Parathyroid adenoma (tissue), 2 donors: ENCODE measurements around the gene MYG1.

Experiments used
- H2AFZ ChIP-seq: fragments of 300-600 bp; sonication (generic); one replicate; pipeline ENCODE4 v1.7.0; 2017; ENCODE audit warnings: antibody characterized with exemption, mild to moderate bottlenecking
- H3K27ac ChIP-seq: fragments of 300-600 bp; sonication (generic); one replicate; pipeline ENCODE4 v1.7.0; 2017
- H3K27me3 ChIP-seq: fragments of 300-600 bp; sonication (generic); one replicate; pipeline ENCODE4 v1.7.0; 2017; ENCODE audit warnings: low read length; ENCODE audit not compliant: control insufficient read depth, insufficient read depth
- H3K36me3 ChIP-seq: fragments of 300-600 bp; sonication (generic); one replicate; pipeline ENCODE4 v1.7.0; 2017; ENCODE audit warnings: low read length; ENCODE audit not compliant: control insufficient read depth, insufficient read depth
- H3K4me1 ChIP-seq: fragments of 300-600 bp; sonication (generic); one replicate; pipeline ENCODE4 v1.7.0; 2017; ENCODE audit warnings: control low read depth
- H3K4me2 ChIP-seq: fragments of 300-600 bp; sonication (generic); one replicate; pipeline ENCODE4 v1.7.0; 2017; ENCODE audit warnings: low read length
- H3K4me3 ChIP-seq: fragments of 300-600 bp; sonication (generic); one replicate; pipeline ENCODE4 v1.7.0; 2017; ENCODE audit warnings: low read depth, low read length
- H3K79me2 ChIP-seq: fragments of 300-600 bp; sonication (generic); one replicate; pipeline ENCODE4 v1.7.0; 2017; ENCODE audit warnings: control low read depth
- H3K9ac ChIP-seq: fragments of 300-600 bp; sonication (generic); one replicate; pipeline ENCODE4 v1.7.0; 2017; ENCODE audit warnings: mild to moderate bottlenecking
- H3K9me3 ChIP-seq: fragments of 300-600 bp; sonication (generic); one replicate; pipeline ENCODE4 v1.7.0; 2017; ENCODE audit warnings: low read length; ENCODE audit not compliant: control insufficient read depth
- TF ChIP-seq, protein P1 (sequence below): fragments of 300-600 bp; sonication (generic); IDR thresholded peaks from one replicate; pipeline ENCODE4 v1.7.0; 2017; ENCODE audit warnings: antibody characterized with exemption, mild to moderate bottlenecking
- donor health status: primary hyperparathyroidism.

MYG1 gene

DNA sequence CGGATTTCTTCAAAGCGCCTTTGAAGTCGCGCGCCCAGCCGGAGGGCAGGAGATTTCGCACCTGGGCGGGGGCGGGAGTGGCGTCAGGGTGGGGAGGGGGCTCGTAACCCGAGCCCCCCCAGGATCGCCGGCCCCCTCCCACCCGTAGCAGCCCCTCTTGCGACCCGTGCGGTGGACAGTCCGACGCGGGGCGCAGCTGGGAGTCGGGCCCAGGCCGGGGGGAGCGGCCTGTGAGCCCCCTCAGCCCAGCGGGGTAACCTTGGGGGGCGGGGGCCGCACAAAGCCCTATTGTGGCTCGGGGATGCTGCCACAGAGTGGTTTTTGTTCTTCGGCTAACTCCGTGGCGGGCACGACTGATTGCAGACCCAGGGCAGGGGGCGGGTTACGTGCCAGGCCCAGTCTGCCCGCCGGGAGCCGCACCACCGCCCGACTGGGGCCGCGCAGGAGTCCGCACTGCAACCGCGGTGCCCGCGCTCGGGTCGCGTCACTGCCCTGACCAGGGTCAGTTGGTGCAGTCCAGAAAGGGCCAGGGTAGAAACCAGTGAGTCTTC is 26.1 kb downstream of the MYG1 start:
- Histone ChIP-seq H3K4me3 (peak overlapping the region; percentile 64), H3K9me3 (no peaks in the 10 kb centered on the region), H3K4me1 (peaks cover 13% of the 10 kb centered on the region), H3K4me2 (peak overlapping the region; percentile 76), H3K79me2 (no peaks in the 10 kb centered on the region), H3K9ac (no peak overlapping the region), H2AFZ (peak overlapping the region; percentile 91), H3K27me3 (no peaks in the 10 kb centered on the region), H3K36me3 (no peaks in the 10 kb centered on the region), H3K27ac (peak overlapping the region; percentile 73)
- TF ChIP-seq, protein P1, sequence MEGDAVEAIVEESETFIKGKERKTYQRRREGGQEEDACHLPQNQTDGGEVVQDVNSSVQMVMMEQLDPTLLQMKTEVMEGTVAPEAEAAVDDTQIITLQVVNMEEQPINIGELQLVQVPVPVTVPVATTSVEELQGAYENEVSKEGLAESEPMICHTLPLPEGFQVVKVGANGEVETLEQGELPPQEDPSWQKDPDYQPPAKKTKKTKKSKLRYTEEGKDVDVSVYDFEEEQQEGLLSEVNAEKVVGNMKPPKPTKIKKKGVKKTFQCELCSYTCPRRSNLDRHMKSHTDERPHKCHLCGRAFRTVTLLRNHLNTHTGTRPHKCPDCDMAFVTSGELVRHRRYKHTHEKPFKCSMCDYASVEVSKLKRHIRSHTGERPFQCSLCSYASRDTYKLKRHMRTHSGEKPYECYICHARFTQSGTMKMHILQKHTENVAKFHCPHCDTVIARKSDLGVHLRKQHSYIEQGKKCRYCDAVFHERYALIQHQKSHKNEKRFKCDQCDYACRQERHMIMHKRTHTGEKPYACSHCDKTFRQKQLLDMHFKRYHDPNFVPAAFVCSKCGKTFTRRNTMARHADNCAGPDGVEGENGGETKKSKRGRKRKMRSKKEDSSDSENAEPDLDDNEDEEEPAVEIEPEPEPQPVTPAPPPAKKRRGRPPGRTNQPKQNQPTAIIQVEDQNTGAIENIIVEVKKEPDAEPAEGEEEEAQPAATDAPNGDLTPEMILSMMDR = no peak

DNA sequence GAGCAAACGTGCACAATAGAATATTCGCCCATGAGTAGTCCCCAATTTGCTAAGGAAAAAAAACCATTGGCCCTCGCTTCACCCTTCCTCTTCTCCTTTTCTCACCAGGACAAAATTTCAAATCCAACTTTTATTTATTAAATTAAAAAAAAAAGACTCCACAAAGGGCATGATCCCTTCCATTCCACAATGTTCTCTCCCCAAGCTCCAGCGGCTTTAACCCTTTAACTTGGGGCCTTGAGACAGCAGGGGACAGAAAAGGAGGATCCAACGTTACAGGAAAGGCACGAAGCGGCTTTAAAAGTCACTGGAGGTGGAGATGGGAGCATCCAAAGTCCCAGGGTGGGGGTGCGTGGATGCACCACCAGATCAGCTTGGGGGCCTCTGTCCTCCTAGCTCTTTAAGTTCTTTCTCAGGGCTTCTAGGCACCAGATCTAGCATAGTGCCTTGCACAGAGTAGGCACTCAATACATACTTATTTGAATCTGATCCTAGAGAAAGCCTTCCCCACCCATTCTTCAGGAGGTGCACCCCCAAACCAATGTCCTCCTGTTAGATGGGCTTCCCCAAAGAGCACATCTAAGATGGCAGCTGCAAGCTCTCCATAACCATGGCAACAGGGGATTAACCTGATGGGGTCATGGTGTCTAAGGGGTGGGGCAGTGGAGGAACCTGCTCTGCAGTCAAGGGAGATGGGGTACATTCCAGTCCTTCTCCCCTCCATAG is 27.1 kb downstream of the MYG1 start:
- no peaks in the 10 kb centered on the region for H3K79me2 ChIP-seq
- H3K9ac ChIP-seq = no peak overlapping the region
- H3K4me1 ChIP-seq = peaks cover 10% of the 10 kb centered on the region
- H2AFZ ChIP-seq = no peak overlapping the region
- no peak overlapping the region for H3K4me2 ChIP-seq
- no peaks in the 10 kb centered on the region for H3K9me3 ChIP-seq
- no peak overlapping the region for H3K4me3 ChIP-seq
- TF ChIP-seq, protein P1 = no peak
- H3K36me3 ChIP-seq = no peaks in the 10 kb centered on the region
- H3K27ac ChIP-seq = no peak overlapping the region
- no peaks in the 10 kb centered on the region for H3K27me3 ChIP-seq

DNA sequence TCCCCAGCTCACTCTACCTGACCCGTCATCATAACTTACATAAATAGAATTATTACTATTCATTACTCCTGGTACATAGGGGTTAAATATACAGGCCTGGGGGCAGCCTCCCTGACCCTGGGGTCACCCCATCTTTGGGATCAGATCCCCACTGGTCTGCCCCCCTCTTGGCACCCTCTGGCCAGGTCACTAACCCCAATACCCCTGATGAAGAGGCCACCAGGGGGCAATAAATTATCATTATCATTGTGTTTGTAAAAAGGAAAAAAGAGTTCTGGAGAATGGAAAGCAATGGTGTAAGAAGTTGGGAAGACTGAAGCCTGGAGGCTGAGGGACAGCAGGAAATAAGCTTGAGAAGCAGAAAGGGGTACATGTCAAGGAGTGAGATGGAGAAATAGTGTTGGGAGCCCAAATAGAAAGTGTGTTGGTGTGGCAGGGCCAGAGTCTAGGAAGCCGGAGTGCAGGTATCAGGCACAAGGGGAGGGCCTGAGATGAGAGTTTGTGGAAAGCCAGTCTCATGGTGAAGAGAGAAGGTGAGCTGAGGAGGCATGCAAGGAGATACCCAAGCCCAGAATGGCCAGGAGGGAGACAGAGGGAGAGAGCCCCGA is 28.0 kb downstream of the MYG1 start:
- TF ChIP-seq, protein P1 = peak; percentile 42
- no peak overlapping the region for H3K9ac ChIP-seq
- H3K4me2 ChIP-seq = no peak overlapping the region
- H3K27ac ChIP-seq = no peak overlapping the region
- no peak overlapping the region for H2AFZ ChIP-seq
- no peaks in the 10 kb centered on the region for H3K27me3 ChIP-seq
- H3K4me1 ChIP-seq = peaks cover 6% of the 10 kb centered on the region
- H3K9me3 ChIP-seq = no peaks in the 10 kb centered on the region
- no peaks in the 10 kb centered on the region for H3K36me3 ChIP-seq
- H3K4me3 ChIP-seq = no peak overlapping the region
- no peaks in the 10 kb centered on the region for H3K79me2 ChIP-seq

DNA sequence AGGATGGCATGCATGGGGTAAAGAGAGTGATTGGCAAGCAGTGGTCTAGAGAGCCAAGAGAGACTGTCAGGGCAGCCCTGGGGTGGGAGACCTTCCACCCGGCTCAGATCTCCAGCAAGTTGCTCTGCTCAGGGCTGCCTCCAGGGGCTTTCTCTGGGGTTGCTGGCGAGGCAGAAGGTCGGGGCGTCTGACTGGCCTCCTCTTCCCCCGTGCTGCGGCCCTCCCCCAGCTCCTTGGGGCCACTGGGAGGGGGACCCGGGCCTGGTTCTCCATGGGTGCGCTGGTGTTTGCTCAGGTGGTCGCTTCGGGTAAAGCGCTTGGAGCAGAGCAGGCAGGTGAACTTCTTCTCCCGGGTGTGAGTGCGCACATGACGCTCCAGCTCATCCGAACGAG is 28.5 kb downstream of the MYG1 start:
- Histone ChIP-seq H3K4me2 (no peak overlapping the region), H3K9me3 (no peaks in the 10 kb centered on the region), H3K4me3 (no peak overlapping the region), H2AFZ (no peak overlapping the region), H3K9ac (no peak overlapping the region), H3K79me2 (no peaks in the 10 kb centered on the region), H3K27ac (no peak overlapping the region), H3K36me3 (no peaks in the 10 kb centered on the region), H3K27me3 (no peaks in the 10 kb centered on the region), H3K4me1 (peaks cover 6% of the 10 kb centered on the region)
- TF ChIP-seq, protein P1 = no peak
